ENCODE measurements around the gene CRHR1.

DNA sequence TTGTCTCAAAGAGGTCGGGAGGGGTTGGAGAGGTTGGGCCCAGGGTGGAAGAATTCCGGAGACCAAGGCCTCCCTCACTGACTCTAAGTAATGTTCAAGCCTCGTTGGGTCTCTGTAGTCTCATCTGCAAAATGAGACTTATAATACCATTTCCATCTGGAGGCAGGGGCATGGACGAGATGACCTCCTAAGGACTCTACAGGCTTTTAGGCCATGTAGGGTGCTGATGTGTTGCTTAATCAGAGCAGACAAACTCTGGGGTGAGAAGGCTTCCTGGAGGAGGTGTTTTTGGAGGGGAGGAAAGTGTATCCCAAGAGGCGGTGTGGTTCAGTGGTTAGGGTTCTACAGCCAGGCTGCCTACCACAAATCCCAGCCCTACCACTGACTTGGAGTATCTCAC is 63.6 kb downstream of the CRHR1 start:
- TF ChIP-seq, protein P1, sequence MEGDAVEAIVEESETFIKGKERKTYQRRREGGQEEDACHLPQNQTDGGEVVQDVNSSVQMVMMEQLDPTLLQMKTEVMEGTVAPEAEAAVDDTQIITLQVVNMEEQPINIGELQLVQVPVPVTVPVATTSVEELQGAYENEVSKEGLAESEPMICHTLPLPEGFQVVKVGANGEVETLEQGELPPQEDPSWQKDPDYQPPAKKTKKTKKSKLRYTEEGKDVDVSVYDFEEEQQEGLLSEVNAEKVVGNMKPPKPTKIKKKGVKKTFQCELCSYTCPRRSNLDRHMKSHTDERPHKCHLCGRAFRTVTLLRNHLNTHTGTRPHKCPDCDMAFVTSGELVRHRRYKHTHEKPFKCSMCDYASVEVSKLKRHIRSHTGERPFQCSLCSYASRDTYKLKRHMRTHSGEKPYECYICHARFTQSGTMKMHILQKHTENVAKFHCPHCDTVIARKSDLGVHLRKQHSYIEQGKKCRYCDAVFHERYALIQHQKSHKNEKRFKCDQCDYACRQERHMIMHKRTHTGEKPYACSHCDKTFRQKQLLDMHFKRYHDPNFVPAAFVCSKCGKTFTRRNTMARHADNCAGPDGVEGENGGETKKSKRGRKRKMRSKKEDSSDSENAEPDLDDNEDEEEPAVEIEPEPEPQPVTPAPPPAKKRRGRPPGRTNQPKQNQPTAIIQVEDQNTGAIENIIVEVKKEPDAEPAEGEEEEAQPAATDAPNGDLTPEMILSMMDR (conservative IDR thresholded peaks at IDR 0.05 in 1 of 2, IDR thresholded peaks at IDR 0.05 in 1 of 2; ENCODE audit: extremely low read depth in 1 of 2, insufficient read depth in 1 of 2, low read depth in 1 of 2, low read length in 2 of 2), result no peak
- TF ChIP-seq EZH2 (IDR thresholded peaks at IDR 0.05; ENCODE audit: borderline replicate concordance, low read length), result no peak

Measured in mammary epithelial cell (primary cell).